ENCODE results near the gene SYT3.

Gene SYT3

DNA sequence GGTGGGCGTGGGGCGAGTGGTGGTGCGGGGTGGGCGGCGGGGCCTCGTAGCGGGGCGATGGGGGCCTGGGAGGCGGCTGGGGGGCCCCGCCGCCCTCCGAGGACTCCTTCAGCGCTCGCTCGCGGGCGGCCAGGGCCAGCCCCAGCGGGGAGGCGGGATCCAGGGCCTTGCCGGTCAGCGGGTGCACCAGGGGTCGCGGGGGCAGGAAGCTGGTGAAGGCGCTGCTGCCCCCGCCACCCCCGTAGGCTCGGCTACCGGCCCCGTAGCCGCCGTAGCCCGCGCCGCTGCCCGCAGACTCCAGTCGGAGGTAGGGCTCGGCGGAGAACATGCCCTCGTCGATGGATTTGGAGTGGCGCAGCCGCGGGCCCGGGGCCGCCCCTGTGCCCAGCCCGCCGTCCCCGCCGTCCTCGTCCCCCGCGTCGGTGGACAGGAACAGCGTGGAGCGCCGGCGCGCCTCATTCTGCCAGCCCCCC is 28.1 kb upstream of the SYT3 start:
- Histone ChIP-seq H3K4me3 (ENCODE audit: low read length, poor library complexity, severe bottlenecking) (no peak overlapping the region), H3K4me1 (ENCODE audit: insufficient read depth, low read length, poor library complexity, severe bottlenecking) (no peaks in the 10 kb centered on the region), H3K9ac (ENCODE audit: low read depth, low read length, poor library complexity, severe bottlenecking) (no peak overlapping the region), H3K27me3 (ENCODE audit: insufficient read depth, low read length, poor library complexity, severe bottlenecking) (no peaks in the 10 kb centered on the region), H3K79me2 (ENCODE audit: insufficient read depth, low read length) (no peaks in the 10 kb centered on the region), H3K9me2 (replicated peaks; ENCODE audit: low read depth, low read length) (no peaks in the 10 kb centered on the region), H2AFZ (ENCODE audit: low read length) (no peak overlapping the region), H4K20me1 (ENCODE audit: insufficient read depth, low read length, poor library complexity, severe bottlenecking) (no peaks in the 10 kb centered on the region), H3K4me2 (ENCODE audit: low read depth, low read length, poor library complexity, severe bottlenecking) (no peak overlapping the region), H3K36me3 (ENCODE audit: insufficient read depth, low read length) (no peaks in the 10 kb centered on the region), H3F3A (ENCODE audit: low read depth) (no peaks in the 10 kb centered on the region), H3K9me3 (ENCODE audit: insufficient read depth, low read depth, low read length) (no peaks in the 10 kb centered on the region)
- no peak for TF ChIP-seq EZH2phosphoT487 (IDR thresholded peaks at IDR 0.05; ENCODE audit: borderline replicate concordance)
- TF ChIP-seq CTCF (conservative IDR thresholded peaks at IDR 0.05; ENCODE audit: low read length) = no peak

GRCh38 chr19:50667177-50667758 is 27.6 kb upstream of the SYT3 start:
- H3K4me1 ChIP-seq (ENCODE audit: insufficient read depth, low read length, poor library complexity, severe bottlenecking) = no peaks in the 10 kb centered on the region
- no peak overlapping the region for H2AFZ ChIP-seq (ENCODE audit: low read length)
- no peak overlapping the region for H3K9ac ChIP-seq (ENCODE audit: low read depth, low read length, poor library complexity, severe bottlenecking)
- H3K9me2 ChIP-seq (replicated peaks; ENCODE audit: low read depth, low read length) = no peaks in the 10 kb centered on the region
- H3K27me3 ChIP-seq (ENCODE audit: insufficient read depth, low read length, poor library complexity, severe bottlenecking) = no peaks in the 10 kb centered on the region
- no peaks in the 10 kb centered on the region for H3K79me2 ChIP-seq (ENCODE audit: insufficient read depth, low read length)
- H3F3A ChIP-seq (ENCODE audit: low read depth) = no peaks in the 10 kb centered on the region
- H4K20me1 ChIP-seq (ENCODE audit: insufficient read depth, low read length, poor library complexity, severe bottlenecking) = no peaks in the 10 kb centered on the region
- no peak overlapping the region for H3K4me2 ChIP-seq (ENCODE audit: low read depth, low read length, poor library complexity, severe bottlenecking)
- H3K36me3 ChIP-seq (ENCODE audit: insufficient read depth, low read length) = no peaks in the 10 kb centered on the region
- TF ChIP-seq EZH2phosphoT487 (IDR thresholded peaks at IDR 0.05; ENCODE audit: borderline replicate concordance) (no peak), CTCF (conservative IDR thresholded peaks at IDR 0.05; ENCODE audit: low read length) (no peak)
- H3K4me3 ChIP-seq (ENCODE audit: low read length, poor library complexity, severe bottlenecking) = no peak overlapping the region
- H3K9me3 ChIP-seq (ENCODE audit: insufficient read depth, low read depth, low read length) = no peaks in the 10 kb centered on the region

GRCh38 chr19:50666346-50667176 is 26.9 kb upstream of the SYT3 start:
- TF ChIP-seq EZH2phosphoT487 (IDR thresholded peaks at IDR 0.05; ENCODE audit: borderline replicate concordance) (no peak), CTCF (conservative IDR thresholded peaks at IDR 0.05; ENCODE audit: low read length) (no peak)
- H3K4me2 ChIP-seq (ENCODE audit: low read depth, low read length, poor library complexity, severe bottlenecking) = no peak overlapping the region

More at GRCh38 chr19:50666346-50667176, 26.9 kb upstream of the SYT3 start:
- Histone ChIP-seq H3F3A (ENCODE audit: low read depth) (no peaks in the 10 kb centered on the region), H3K36me3 (ENCODE audit: insufficient read depth, low read length) (no peaks in the 10 kb centered on the region), H3K27me3 (ENCODE audit: insufficient read depth, low read length, poor library complexity, severe bottlenecking) (no peaks in the 10 kb centered on the region), H2AFZ (ENCODE audit: low read length) (no peak overlapping the region), H3K9me3 (ENCODE audit: insufficient read depth, low read depth, low read length) (no peaks in the 10 kb centered on the region), H3K4me1 (ENCODE audit: insufficient read depth, low read length, poor library complexity, severe bottlenecking) (no peaks in the 10 kb centered on the region), H3K9me2 (replicated peaks; ENCODE audit: low read depth, low read length) (no peaks in the 10 kb centered on the region), H3K4me3 (ENCODE audit: low read length, poor library complexity, severe bottlenecking) (no peak overlapping the region), H3K9ac (ENCODE audit: low read depth, low read length, poor library complexity, severe bottlenecking) (no peak overlapping the region), H3K79me2 (ENCODE audit: insufficient read depth, low read length) (no peaks in the 10 kb centered on the region), H4K20me1 (ENCODE audit: insufficient read depth, low read length, poor library complexity, severe bottlenecking) (no peaks in the 10 kb centered on the region)

Measured in Loucy (cell line).